Panc1 (cell line): ENCODE measurements around the gene DHX38. TPM values are rescaled to one million over a fixed set of nuclear protein-coding genes. Genes with fewer than 3 reads are reported as not detected.

Experiments
- total RNA-seq: library from RNA; stranded (reverse); gene quantifications from one replicate; pipeline ENCODE4 v1.2.1, GENCODE V29; 2021; ENCODE audit not compliant: unreplicated experiment

Gene DHX38
- total RNA-seq, 1 experiment from 2014 or later: 45.5 TPM

Other genes with a start within 250 kb of the DHX38 start
- gene ATXN1L, start 247.9 kb upstream of the DHX38 start, total RNA-seq: 17.3 TPM
- gene ZNF821, start 209.7 kb upstream of the DHX38 start, total RNA-seq: 6.4 TPM
- 173 TPM for gene IST1, start 198.3 kb upstream of the DHX38 start, total RNA-seq
- not detected for gene PKD1L3, start 93.4 kb upstream of the DHX38 start, total RNA-seq
- gene DHODH, start 85.1 kb upstream of the DHX38 start, total RNA-seq: 8.9 TPM
- gene HP, start 39.3 kb upstream of the DHX38 start, total RNA-seq: 7.0 TPM
- gene HPR, start 30.6 kb upstream of the DHX38 start, total RNA-seq: not detected
- 7.7 TPM for gene TXNL4B, start 227 bp upstream of the DHX38 start, total RNA-seq
- 0.10 TPM for gene PMFBP1, start 78.3 kb downstream of the DHX38 start, total RNA-seq